IgD-negative memory B cell (primary cell): ENCODE results near the gene DYNLL1. TPM values are rescaled to one million over a fixed set of nuclear protein-coding genes. Genes with fewer than 3 reads are reported as not detected.
A peak's percentile ranks its signal among the peaks of the same experiment; 100 is the strongest.

Source experiments
- H3K27ac Mint-ChIP-seq, 3 donors: one replicate each; pipeline ENCODE4 v1.8.0; 2020 to 2022; ENCODE audit warnings: mild to moderate bottlenecking in 3 of 3, mixed read lengths in 3 of 3, moderate library complexity in 1 of 3
- H3K27me3 Mint-ChIP-seq: one replicate; pipeline ENCODE4 v1.8.0; 2021; ENCODE audit warnings: mixed read lengths
- H3K36me3 Mint-ChIP-seq: one replicate; pipeline ENCODE4 v1.8.0; 2020; ENCODE audit warnings: mild to moderate bottlenecking, mixed read lengths
- H3K4me1 Mint-ChIP-seq, 3 donors: one replicate each; pipeline ENCODE4 v1.8.0; 2020 to 2022; ENCODE audit warnings: mixed read lengths in 3 of 3, mild to moderate bottlenecking in 1 of 3
- H3K4me3 Mint-ChIP-seq, 4 donors: one replicate each; pipeline ENCODE4 v1.8.0; 2020 to 2022; ENCODE audit warnings: mild to moderate bottlenecking in 4 of 4, mixed read lengths in 4 of 4, moderate library complexity in 3 of 4
- H3K9me3 Mint-ChIP-seq, 3 donors: one replicate each; pipeline ENCODE4 v1.8.0; 2020 to 2021; ENCODE audit warnings: mixed read lengths in 3 of 3, mild to moderate bottlenecking in 1 of 3
- polyA plus RNA-seq: library from polyadenylated mRNA; unstranded; fragments of 300-500 nt; fragmentation: Illumina TruSeq; gene quantifications from one replicate; pipeline ENCODE4 v1.2.3, GENCODE V29; 2021

DYNLL1 gene
- polyA plus RNA-seq, 1 donor from 2014 or later = 442 TPM

DNA sequence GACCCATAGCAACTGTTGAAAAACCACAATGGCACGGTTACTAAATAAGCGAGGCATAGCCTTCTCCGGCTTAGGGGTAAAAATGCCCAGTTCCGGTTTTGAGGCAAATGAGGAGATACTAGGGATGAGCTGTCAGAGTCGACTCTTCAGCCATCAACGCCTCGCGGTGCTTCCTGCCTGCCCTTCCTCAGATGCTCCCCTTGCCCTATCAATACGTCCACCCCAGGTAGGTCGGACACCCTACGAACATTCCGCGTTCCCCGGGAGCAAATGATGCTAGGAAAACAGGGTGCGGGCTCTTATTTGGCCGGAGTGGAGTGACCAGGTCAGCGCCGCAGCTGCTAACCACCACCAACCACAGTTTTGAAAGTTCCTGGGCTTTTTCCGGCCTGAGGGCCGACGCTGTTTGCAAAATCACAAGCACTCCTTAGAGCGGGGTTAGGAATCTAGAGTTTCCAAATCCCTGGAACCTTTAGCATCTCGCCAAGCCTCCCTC, 27.5 kb upstream of the DYNLL1 start:
- peak overlapping the region; percentile 90 to 97 (median 91) for H3K27ac Mint-ChIP-seq
- H3K9me3 Mint-ChIP-seq = no peaks in the 10 kb centered on the region
- H3K4me1 Mint-ChIP-seq = peaks cover 20 to 38% (median 29%) of the 10 kb centered on the region in 3 donors
- peaks cover 2% of the 10 kb centered on the region for H3K27me3 Mint-ChIP-seq
- peaks cover 2% of the 10 kb centered on the region for H3K36me3 Mint-ChIP-seq
- peak overlapping the region; percentile 69 to 96 (median 92) for H3K4me3 Mint-ChIP-seq

DNA sequence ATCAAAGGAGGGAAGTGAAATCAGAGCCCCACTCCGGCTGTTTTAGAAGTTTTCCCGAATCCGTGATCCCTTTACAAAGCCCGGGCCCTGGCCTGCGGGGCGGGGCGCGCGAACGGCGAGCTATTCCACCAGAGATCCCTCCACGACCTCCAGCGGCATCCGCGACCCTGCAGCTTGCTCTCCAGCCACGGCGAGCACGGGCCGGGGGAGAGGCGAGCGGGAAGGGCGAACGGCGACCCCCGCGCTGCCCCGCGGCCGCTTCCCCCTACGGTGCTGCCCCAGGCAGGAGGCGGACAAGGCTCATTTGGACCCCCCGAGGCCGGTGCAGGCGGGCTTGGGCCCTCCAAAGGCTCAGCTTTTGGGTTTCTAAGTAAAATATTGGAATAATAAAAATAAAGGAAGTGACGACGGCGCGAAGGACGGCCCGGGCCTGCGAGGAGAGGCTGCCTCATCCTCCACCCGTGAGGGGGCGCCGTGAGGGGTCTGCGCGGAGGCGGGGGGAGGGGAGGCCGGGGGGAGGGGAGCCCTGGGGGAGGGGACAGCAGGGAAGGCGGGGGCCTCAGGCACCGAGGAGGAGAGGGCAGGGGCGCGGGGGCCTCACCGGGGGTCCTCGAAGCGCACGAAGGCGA, 27.0 kb upstream of the DYNLL1 start:
- H3K27me3 Mint-ChIP-seq = peaks cover 2% of the 10 kb centered on the region
- H3K4me1 Mint-ChIP-seq = peaks cover 20 to 38% (median 29%) of the 10 kb centered on the region in 3 donors
- H3K4me3 Mint-ChIP-seq = peak overlapping the region; percentile 69 to 96 (median 92)
- no peaks in the 10 kb centered on the region for H3K9me3 Mint-ChIP-seq
- peaks cover 2% of the 10 kb centered on the region for H3K36me3 Mint-ChIP-seq
- peak overlapping the region; percentile 23 to 97 (median 96) for H3K27ac Mint-ChIP-seq

DNA sequence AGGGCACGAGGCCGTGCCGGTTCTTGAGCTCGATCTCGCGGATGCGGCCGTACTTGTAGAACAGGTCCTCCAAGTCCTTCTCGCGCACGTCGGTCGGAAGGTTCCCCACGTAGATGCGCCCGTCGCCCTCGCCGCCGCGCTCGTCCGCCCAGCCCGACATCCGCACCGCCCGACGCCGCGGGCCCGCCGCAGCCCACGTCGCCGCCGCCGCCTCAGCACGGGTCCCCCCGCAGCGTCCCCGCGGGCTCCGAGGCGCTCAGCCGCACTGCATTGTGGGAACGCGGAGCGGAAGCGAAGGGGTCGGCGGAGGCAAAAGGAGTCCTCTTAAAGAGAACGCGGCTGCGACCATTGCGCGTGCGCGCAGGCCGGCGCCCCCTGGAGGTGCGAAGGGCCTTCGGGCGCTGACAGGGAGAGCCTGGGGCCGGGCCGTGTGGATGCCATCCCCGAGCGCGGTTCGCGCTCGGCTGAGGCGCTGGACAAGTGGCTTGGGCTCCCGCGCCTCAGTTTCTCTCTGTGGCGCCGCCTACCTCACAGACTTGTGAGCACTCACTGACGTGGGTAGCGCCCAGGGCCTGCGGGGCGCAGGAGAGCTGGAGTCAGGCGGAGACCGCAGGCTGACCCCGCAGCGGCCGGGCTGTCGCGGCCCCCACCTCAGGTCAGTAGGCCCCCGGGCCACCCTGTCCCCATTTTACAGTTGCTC, 26.3 kb upstream of the DYNLL1 start, which contains the start of gene SRSF9:
TSS of gene SRSF9 (minus strand) at position 299 of the 700 bp plus-strand sequence. CDS start at position 160, 139 bp downstream.
- Mint-ChIP-seq H3K9me3 (no peaks in the 10 kb centered on the region), H3K4me1 (peaks cover 20 to 34% (median 29%) of the 10 kb centered on the region in 3 donors), H3K4me3 (peak within 1 kb of the TSS; percentile 69 to 96 (median 92)), H3K36me3 (peaks cover 2% of the 10 kb centered on the region), H3K27ac (peak within 1 kb of the TSS; percentile 73 to 97 (median 96)), H3K27me3 (peaks cover 2% of the 10 kb centered on the region)

DNA sequence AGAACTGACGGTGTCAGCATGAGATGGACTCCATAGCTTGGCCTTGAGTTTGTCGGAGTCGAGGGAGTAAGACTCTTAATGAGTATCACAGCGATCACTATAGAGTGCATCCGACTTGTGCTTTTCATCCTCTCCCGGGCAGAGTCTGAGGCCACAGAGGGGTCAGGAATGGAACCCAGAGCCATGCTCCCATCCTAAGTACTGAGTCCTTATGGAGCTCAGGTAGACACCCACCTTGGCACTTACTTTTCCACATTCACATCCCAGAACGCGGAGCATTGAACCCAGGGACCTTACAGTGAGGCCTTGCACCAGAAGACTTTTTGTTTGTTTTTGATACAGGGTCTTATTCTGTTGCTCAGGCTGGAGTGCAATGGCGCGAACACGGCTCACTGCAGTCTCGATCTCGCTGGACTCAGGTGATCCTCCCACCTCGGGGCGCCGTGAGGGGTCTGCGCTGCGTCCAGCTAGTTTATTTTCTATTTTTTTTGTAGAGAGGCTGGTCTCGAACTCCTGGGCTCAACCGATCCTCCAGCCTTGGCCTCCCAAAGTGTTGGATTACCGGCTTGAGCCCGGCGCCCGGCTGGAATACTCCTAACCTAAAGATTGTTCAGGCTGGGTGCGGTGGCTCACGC, 25.6 kb upstream of the DYNLL1 start:
- H3K9me3 Mint-ChIP-seq = no peaks in the 10 kb centered on the region
- peak overlapping the region in 1 of 3 donors; percentile 73 for H3K27ac Mint-ChIP-seq
- peaks cover 4% of the 10 kb centered on the region for H3K36me3 Mint-ChIP-seq
- H3K27me3 Mint-ChIP-seq = peaks cover 2% of the 10 kb centered on the region
- H3K4me1 Mint-ChIP-seq = peaks cover 20 to 32% (median 28%) of the 10 kb centered on the region in 3 donors
- H3K4me3 Mint-ChIP-seq = peak overlapping the region; percentile 69 to 96 (median 92)

DNA sequence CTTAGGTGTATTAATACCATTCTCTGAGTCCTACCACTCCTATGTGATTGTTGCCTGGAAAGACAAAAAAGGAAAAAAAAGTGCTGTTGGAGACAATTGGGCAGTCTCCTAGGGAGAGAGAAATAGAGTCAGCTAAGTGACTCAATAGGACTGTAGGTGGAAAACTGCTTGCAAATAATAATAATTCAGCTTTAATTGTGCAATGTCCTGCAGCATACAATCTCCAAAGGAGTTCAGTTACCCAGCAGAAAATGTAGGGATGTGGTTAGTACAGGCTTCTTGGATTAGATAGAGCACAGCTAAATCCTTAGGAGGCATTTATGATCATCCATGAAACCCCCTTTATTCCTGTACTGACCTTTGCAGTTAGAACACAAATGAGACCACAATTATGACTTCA, 23.4 kb upstream of the DYNLL1 start:
- peak overlapping the region in 1 of 4 donors; percentile 29 for H3K4me3 Mint-ChIP-seq
- peaks cover 9 to 14% (median 12%) of the 10 kb centered on the region in 3 donors for H3K4me1 Mint-ChIP-seq
- peak overlapping the region in 1 of 3 donors; percentile 47 for H3K27ac Mint-ChIP-seq

DNA sequence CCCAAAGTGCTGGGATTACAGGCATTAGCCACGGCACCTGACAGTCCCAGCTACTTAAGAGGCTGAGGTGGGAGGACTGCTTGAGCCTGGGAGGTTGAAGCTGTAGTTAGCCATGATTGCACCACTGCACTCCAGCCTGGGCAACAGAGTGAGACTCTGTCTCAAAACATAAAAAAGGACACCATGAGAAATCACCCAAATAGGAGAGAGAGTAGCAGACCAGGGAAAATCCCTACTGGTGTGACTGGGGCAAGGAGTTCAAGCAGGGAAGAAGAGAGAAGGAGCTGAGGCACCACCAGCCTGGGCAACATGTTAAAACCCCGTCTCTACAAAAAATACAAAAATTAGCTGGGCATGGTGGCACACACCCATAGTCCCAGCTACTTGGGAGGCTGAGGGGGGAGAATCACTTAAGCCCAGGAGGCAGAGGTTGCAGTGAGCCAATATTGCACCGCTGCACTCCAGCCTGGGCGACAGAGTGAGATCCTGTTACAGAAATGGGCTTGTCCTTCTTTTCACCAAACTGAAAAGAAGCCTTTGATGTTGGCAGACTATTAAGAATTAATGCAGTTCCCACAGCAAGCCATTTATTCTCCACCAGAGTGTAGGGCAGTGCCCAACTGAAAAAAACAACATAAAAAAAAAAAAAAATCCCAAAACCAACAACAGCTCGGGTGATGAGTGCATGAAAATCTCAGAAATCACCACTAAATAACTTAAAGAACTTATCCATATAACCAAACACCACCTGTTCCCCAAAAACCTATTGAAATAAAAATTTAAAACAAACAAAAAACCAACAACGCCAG, 21.9 kb upstream of the DYNLL1 start:
- H3K27ac Mint-ChIP-seq = peak overlapping the region in 1 of 3 donors; percentile 71
- H3K4me3 Mint-ChIP-seq = no peak overlapping the region
- peaks cover 2% of the 10 kb centered on the region for H3K27me3 Mint-ChIP-seq
- H3K36me3 Mint-ChIP-seq = peaks cover 4% of the 10 kb centered on the region
- H3K9me3 Mint-ChIP-seq = no peaks in the 10 kb centered on the region
- peaks cover 3 to 4% (median 4%) of the 10 kb centered on the region in 3 donors for H3K4me1 Mint-ChIP-seq

More for the DNA sequence above, 23.4 kb upstream of the DYNLL1 start:
- Mint-ChIP-seq H3K36me3 (peaks cover 4% of the 10 kb centered on the region), H3K9me3 (no peaks in the 10 kb centered on the region), H3K27me3 (peaks cover 2% of the 10 kb centered on the region)

DNA sequence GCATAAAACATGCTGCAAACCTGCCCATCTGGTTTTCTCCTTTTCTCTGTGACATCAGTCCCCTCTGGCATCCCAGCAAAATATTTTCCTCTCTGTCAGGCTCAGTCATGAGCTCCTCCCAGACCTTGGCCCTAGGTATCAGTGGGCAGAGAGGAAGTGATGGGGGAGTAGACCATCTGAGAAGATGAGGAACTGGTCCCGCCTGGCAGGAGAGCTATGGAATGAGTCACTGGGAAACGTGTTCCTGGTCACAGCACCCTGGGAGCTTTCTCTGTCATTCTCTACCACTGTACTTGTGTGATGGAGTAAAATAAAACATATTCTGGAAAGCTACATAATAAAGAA, 21.3 kb upstream of the DYNLL1 start:
- H3K27ac Mint-ChIP-seq = peak overlapping the region in 1 of 3 donors; percentile 71

DNA sequence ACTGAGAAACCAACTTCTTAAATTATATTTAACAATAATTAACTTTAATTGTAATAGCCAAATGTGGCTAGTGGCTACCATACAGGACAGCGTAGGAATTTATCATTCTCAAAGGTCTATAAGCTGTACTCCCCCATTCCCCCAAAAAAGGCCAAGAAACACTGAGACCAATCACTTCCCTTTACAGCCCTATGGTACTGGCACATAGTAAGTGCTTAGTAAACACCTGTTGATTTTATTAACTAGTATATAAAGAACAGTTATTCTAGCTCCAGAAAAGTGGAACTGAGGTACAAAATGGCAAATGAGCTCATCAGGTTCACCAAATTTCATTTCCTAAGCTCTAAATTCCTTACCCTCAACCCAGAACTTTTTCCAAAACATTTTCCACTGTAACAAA, 20.3 kb upstream of the DYNLL1 start:
- Mint-ChIP-seq H3K27ac (no peak overlapping the region), H3K4me3 (no peak overlapping the region), H3K4me1 (no peaks in the 10 kb centered on the region), H3K9me3 (no peaks in the 10 kb centered on the region), H3K27me3 (no peaks in the 10 kb centered on the region), H3K36me3 (peaks cover 3% of the 10 kb centered on the region)

More for the DNA sequence above, 21.3 kb upstream of the DYNLL1 start:
- Mint-ChIP-seq H3K4me1 (peaks cover 3 to 4% (median 4%) of the 10 kb centered on the region in 3 donors), H3K36me3 (peaks cover 4% of the 10 kb centered on the region), H3K27me3 (peaks cover 2% of the 10 kb centered on the region), H3K4me3 (no peak overlapping the region), H3K9me3 (no peaks in the 10 kb centered on the region)

DNA sequence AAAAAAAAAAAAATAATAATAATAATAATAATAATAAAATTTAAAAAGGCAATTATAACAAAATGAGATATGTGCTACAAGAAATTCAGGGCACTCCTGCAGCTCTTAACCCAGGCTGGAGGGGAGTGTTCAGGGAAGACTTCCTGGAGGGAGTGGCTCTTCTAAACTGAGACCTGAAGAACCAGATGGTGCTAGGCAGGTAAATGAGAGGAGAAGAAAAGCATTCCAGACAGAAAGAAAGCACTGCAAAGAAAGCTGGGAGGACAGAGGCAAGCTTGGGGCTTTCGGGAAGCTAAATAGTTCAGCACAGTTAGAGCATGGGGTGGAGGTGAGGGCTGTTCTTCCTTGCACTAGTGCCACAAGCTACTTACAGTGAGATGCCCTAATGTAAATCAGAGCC, 16.5 kb upstream of the DYNLL1 start:
- Mint-ChIP-seq H3K27me3 (no peaks in the 10 kb centered on the region), H3K36me3 (peaks cover 5% of the 10 kb centered on the region), H3K9me3 (no peaks in the 10 kb centered on the region), H3K27ac (no peak overlapping the region), H3K4me1 (peaks cover 0 to 6% (median 0%) of the 10 kb centered on the region in 3 donors), H3K4me3 (no peak overlapping the region)

DNA sequence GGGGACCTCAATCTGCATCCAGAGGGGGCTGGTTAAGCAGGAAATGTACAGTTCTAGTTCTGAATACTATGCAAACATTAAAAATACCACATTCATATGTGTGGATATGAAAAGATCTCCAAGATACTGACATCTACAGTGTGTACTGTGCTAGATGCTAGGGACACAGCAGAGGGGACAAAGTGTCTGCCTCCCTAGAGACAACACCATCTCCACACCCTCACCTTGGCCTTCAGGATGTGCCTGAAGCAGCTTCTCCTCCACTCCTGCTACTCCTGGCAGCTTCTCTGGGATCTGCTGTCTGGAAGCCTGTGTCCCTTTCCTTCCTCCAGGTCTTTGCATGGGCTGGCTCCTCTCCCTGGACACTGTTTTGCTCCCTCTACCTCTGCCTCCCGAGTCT, 15.7 kb upstream of the DYNLL1 start:
- Mint-ChIP-seq H3K9me3 (no peaks in the 10 kb centered on the region), H3K4me3 (no peak overlapping the region), H3K27ac (no peak overlapping the region), H3K36me3 (peaks cover 2% of the 10 kb centered on the region), H3K27me3 (no peaks in the 10 kb centered on the region), H3K4me1 (peaks cover 0 to 6% (median 0%) of the 10 kb centered on the region in 3 donors)

DNA sequence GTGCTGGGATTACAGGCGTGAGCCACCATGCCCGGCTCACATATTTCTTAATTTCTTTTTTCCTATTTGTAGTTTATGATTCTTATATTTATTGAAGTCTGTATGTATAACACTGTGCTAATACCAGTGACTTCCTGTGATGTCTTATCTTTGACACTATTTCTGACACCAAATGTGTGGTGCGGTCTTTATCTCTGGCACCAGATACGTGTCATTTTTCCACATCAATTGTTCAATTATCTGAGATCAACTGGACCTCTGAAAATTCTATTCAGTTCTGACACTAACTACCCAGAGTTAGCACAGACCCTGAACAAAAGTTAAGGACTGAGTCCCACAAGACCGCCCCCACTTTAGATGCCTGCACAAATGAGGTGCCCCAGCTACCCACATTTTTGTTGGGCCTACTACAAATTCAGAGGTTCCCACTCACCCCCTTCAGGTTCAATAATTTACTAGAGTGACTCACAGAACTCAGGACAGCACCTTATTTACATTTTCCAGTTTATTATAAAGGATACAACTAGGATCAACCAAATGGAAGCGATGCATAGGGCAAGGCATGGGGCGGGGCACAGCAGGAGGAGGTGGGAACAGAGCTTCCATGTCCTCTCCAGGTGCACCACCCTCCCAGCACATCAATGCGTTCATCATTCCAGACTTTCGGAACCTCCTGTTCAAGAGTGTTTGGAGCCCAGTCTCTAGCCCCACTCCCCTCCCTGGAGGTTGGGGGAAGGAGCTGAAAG, 14.7 kb upstream of the DYNLL1 start:
- peak overlapping the region in 1 of 4 donors; percentile 65 for H3K4me3 Mint-ChIP-seq
- peaks cover 2% of the 10 kb centered on the region for H3K36me3 Mint-ChIP-seq
- H3K27ac Mint-ChIP-seq = peak overlapping the region in 1 of 3 donors; percentile 56
- H3K27me3 Mint-ChIP-seq = no peaks in the 10 kb centered on the region
- H3K9me3 Mint-ChIP-seq = no peaks in the 10 kb centered on the region
- peaks cover 2 to 6% (median 5%) of the 10 kb centered on the region in 3 donors for H3K4me1 Mint-ChIP-seq

DNA sequence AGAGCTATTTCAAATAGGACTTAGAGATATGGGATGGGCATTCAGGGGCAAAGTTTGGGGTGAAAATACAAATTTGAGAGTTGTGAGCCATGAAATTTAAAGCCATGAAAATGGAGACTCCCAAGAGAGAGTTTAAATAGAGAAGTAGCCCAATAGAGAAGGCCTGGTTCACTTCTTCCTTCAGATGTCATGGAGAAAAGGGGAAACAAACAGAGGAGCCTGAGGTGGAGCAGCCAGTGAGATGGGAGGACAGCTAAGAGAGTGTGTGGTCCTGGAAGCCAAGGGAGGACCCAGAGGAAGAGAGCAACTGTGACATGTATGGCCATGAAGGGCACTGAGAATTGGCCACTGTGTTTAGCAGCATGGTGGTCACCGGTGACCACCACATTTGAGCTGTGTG, 12.3 kb upstream of the DYNLL1 start:
- no peak overlapping the region for H3K4me3 Mint-ChIP-seq
- peaks cover 5 to 7% (median 6%) of the 10 kb centered on the region in 3 donors for H3K4me1 Mint-ChIP-seq
- H3K9me3 Mint-ChIP-seq = no peaks in the 10 kb centered on the region
- peaks cover 2% of the 10 kb centered on the region for H3K36me3 Mint-ChIP-seq
- peak overlapping the region in 1 of 3 donors; percentile 26 for H3K27ac Mint-ChIP-seq
- no peaks in the 10 kb centered on the region for H3K27me3 Mint-ChIP-seq

DNA sequence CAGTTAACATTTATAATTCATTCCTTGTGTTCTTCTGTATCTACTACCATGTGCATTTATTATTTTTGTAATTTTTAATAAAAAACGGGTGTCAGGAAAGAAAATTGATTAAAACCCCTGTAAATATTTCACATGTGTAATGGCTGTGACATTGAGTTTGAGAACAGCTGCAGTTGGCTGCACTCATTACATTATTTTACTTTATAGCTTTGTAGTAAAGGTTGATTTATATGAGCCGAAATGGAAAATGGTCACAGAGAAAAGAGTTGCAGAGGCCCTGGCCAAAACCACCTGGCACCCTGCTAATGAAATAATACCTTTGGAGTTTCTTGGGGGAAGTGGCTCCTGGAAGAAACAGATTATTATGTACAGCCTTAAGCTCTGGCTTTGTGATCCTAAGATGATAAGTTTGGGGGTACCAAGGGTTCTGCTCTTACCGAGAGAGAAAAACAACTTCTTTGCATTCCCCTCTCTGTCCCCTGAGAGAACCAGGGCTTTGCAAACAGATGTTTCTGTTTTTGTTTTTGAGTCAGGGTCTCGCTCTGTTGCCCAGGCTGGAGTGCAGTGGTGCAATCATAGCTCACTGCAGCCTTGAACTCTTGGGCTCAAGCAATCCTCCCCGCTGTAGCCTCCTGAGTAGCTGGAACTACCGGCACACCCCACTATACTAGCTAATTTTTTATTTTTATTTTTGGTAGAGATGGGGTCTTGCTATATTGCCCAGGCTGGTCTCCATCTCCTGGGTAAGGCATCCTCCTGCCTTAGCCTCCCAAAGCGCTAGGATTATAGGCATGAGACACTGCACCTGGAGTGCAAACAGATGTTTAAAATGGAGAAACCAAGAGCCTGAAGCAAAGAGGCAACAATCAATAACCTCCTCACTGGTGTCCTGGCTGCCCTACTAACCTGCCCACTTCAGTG, 9.7 kb upstream of the DYNLL1 start:
- Mint-ChIP-seq H3K36me3 (peaks cover 2% of the 10 kb centered on the region), H3K4me1 (peaks cover 5 to 7% (median 6%) of the 10 kb centered on the region in 3 donors), H3K27ac (no peak overlapping the region), H3K9me3 (no peaks in the 10 kb centered on the region), H3K4me3 (peak overlapping the region in 1 of 4 donors; percentile 65), H3K27me3 (no peaks in the 10 kb centered on the region)
